Right atrium auricular region (tissue), 2 donors: ENCODE measurements around the gene RNF217. TPM values are rescaled to one million over a fixed set of nuclear protein-coding genes. Genes with fewer than 3 reads are reported as not detected.

Experiments
- DNase-seq: peaks from one replicate; pipeline ENCODE4 v3.0.0-alpha.2; 2019; ENCODE audit warnings: low spot score
- H3K27ac ChIP-seq, 2 donors: fragments of 200-600 bp; sonication (generic); 1 replicate in 1 of 2; 2 replicates in 1 of 2; pipeline ENCODE4 v1.5.1; 2016 to 2019
- H3K27me3 ChIP-seq, 2 donors: fragments of 200-600 bp; sonication (generic); one replicate each; pipeline versions ENCODE4 v1.5.1 to v1.6.0; 2017 to 2019
- H3K36me3 ChIP-seq: fragments of 200-600 bp; sonication (generic); one replicate; pipeline ENCODE4 v1.5.1; 2016
- H3K4me1 ChIP-seq, 2 donors: fragments of 200-600 bp; sonication (generic); one replicate each; pipeline versions ENCODE4 v1.5.1 to v1.6.0; 2017 to 2019
- H3K4me3 ChIP-seq, 2 donors: fragments of 200-600 bp; sonication (generic); 1 replicate in 1 of 2; 2 replicates in 1 of 2; pipeline ENCODE4 v1.5.1; 2017 to 2019; ENCODE audit warnings: mild to moderate bottlenecking in 1 of 2, moderate library complexity in 1 of 2
- H3K9me3 ChIP-seq, 2 donors: fragments of 200-600 bp; sonication (generic); one replicate each; pipeline ENCODE4 v1.5.1; 2019
- CTCF ChIP-seq, 2 donors: fragments of 200-600 bp; sonication (generic); IDR thresholded peaks; one replicate each; pipeline ENCODE4 v1.5.1; 2019; ENCODE audit warnings: antibody characterized with exemption in 2 of 2
- total RNA-seq, 2 donors: library from RNA; depleted of rRNA; stranded (reverse); fragments of >200 nt; gene quantifications; one replicate each; pipeline ENCODE4 v1.1.0, GENCODE V29; 2016

RNF217 gene
- total RNA-seq, 2 donors from 2014 or later: 12.7 to 14.1 TPM

GRCh38 chr6:125117818-125118217 lies 155.6 kb downstream of the RNF217 start:
- no peaks in the 10 kb centered on the region for H3K4me1 ChIP-seq
- no peaks in the 10 kb centered on the region for H3K27me3 ChIP-seq
- H3K36me3 ChIP-seq: no peaks in the 10 kb centered on the region
- DNase-seq: no peak
- no peaks in the 10 kb centered on the region for H3K9me3 ChIP-seq
- TF ChIP-seq CTCF (IDR thresholded peaks at IDR 0.05): no peak
- H3K4me3 ChIP-seq: no peak overlapping the region
- no peak overlapping the region for H3K27ac ChIP-seq

GRCh38 chr6:125120054-125120590 lies 157.9 kb downstream of the RNF217 start:
- Histone ChIP-seq H3K9me3 (no peaks in the 10 kb centered on the region), H3K36me3 (no peaks in the 10 kb centered on the region), H3K4me1 (no peaks in the 10 kb centered on the region), H3K27me3 (no peaks in the 10 kb centered on the region), H3K4me3 (no peak overlapping the region), H3K27ac (no peak overlapping the region)
- DNase-seq: no peak
- TF ChIP-seq CTCF (IDR thresholded peaks at IDR 0.05): no peak

DNA sequence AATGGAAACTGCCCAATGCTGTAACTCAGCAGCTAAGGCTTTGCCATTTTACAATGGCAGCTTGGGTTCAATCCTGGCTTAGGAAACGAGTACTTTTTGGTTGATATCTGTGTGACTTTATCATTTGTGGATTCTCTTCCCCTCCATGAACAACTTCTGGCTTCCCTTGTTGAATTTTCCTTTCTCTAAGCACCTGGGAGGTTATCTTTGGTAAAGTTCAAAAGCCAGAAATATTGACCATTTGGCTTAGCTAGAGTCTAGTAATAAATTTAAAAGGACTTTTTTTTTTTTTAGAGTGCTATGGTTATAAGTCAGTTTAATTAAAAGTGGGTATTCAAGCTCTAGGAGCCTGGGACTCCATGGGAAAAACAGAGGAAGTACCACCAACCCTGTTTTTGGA lies 159.7 kb downstream of the RNF217 start:
- H3K4me1 ChIP-seq: no peaks in the 10 kb centered on the region
- no peaks in the 10 kb centered on the region for H3K9me3 ChIP-seq
- H3K36me3 ChIP-seq: no peaks in the 10 kb centered on the region
- TF ChIP-seq CTCF (IDR thresholded peaks at IDR 0.05): no peak
- no peak overlapping the region for H3K4me3 ChIP-seq
- H3K27ac ChIP-seq: no peak overlapping the region
- no peak for DNase-seq
- H3K27me3 ChIP-seq: no peaks in the 10 kb centered on the region

DNA sequence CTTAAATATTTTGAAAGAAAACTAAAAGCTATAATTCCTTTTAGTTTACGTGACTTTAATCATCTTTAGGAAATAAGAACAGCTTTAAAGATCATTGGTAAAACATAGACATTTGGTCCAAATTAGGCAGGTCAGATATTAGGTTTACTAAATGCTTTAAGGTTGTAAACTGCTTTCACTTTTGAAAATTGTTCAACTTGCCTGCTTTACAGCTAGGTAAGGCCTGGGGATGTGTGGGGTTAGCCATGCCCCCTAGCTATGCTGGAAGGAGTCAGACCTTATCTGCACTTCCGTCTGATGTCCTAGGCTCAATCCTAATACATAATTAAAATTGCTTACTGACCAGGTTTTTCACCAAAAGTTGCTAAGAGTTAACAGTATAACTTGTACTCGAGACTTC lies 160.8 kb downstream of the RNF217 start:
- Histone ChIP-seq H3K4me3 (no peak overlapping the region), H3K9me3 (no peaks in the 10 kb centered on the region), H3K27ac (no peak overlapping the region), H3K27me3 (no peaks in the 10 kb centered on the region), H3K36me3 (no peaks in the 10 kb centered on the region), H3K4me1 (no peaks in the 10 kb centered on the region)
- no peak for TF ChIP-seq CTCF (IDR thresholded peaks at IDR 0.05)
- DNase-seq: no peak

GRCh38 chr6:125123468-125124048 lies 161.3 kb downstream of the RNF217 start:
- no peaks in the 10 kb centered on the region for H3K36me3 ChIP-seq
- no peaks in the 10 kb centered on the region for H3K27me3 ChIP-seq
- no peak for TF ChIP-seq CTCF (IDR thresholded peaks at IDR 0.05)
- no peaks in the 10 kb centered on the region for H3K9me3 ChIP-seq
- H3K4me3 ChIP-seq: no peak overlapping the region
- DNase-seq: no peak
- H3K27ac ChIP-seq: no peak overlapping the region
- H3K4me1 ChIP-seq: no peaks in the 10 kb centered on the region
